DLD1 (cell line): ENCODE data around the gene CHST11.

Experiments
- in situ Hi-C: cut with HindIII; loops from 2 replicates; pipeline ENCODE4 v1.10.0; 2017; ENCODE audit warnings: low sequenced_read_pairs

The CHST11 gene

DNA sequence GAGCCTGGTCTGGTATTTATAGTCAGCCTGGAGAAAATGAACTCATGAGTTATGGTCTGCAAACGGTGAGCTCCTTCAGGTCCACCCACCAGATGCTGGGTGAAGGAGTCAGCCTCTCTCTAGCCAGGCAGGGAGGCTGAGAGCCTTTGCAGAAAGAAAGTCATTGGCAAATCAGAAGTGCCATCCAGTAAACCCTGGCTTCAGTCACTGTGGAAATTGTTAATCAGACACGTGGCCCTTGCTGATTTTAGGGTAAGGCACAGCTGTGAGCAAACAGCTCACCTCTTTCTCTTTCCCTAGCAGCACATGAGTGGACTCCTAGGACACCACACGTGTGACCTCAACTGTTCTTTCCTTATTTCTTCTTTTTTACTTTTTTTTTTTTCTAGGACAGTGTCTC is 44.9 kb downstream of the CHST11 start:
- in situ Hi-C loops, result no loop called here

- in situ Hi-C loops, result no loop called here
These were observed 45.5 kb downstream of the CHST11 start for GRCh38 chr12:104502217-104502616.

- in situ Hi-C loops, result no loop called here
These were observed 45.9 kb downstream of the CHST11 start for GRCh38 chr12:104502638-104503037.

DNA sequence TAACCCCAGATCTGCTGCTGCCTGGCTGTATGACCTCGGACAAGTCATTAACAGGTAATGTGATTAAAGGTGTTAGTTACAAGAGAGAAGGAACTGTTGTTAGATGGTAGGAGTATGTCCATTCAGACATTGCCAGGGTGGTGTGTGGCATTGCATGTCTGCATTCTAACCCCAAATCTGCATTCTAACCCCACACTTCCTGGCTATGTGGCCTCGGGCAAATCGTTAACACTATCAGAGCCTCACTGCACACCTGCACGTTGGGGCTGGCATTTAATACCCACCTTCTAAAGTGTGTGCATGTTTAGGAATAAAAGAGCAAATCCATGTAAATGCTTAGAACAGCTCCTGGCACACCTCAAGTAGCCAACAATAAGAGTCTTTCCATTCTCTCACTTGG is 46.4 kb downstream of the CHST11 start:
- in situ Hi-C loops, result no loop called here

DNA sequence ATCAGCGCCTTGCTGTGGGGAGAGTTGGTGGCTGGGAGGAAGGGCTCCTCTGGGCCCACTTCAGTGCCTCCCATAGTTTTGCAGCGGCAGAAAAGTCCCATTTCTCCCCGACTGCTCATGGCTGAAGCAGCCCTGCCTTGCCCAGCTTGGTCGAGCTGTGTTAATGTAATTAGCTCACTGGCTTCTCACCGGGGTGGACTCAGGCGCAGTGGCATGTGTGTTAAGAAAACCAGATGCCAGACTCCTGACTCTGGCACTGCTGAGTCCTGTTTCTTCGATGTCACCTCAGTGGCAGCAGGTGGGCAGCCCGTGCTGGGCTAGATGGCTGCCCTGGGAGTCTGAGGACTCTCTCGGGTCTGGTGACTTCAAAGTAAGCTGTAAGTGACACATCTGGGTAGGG is 47.4 kb downstream of the CHST11 start:
- in situ Hi-C loops, result no loop called here

DNA sequence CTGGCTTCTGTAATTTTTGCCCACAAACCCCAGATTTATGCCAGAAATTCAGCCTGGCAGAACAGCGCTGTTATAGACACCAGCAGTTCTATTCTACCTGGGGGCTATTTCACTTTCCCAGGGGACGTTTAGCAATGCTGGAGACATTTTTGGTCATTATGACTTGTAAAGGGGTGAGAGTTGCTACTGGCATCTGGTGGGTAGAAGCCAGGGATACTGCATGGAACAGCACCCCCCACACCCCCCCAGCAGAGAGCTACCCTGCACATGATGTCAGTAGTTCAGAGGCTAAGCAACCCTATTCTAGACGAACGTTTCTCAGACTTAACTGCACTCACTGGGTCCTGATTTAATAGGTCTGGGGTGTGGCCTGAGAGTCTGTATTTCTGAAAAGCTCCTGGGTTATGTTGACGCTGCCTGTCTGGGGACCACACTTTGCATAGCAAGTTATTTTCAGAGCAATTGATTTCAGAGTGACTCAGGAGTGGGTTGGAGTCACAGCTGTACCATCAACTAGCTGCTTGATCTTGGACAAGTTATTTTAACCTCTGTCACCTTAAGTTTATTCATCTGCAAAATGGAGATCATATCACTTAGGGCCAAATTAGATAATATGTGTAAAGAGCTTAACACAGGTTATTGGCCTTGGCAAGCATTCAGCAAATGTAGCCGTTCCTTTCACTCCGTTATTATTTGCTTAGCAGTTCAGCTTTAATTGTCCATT is 48.5 kb downstream of the CHST11 start:
- in situ Hi-C loops, result no loop called here

- in situ Hi-C loops, result no loop called here
These were observed 50.1 kb downstream of the CHST11 start for GRCh38 chr12:104506676-104507401.

GRCh38 chr12:104507672-104508071 is 50.9 kb downstream of the CHST11 start:
- in situ Hi-C loops, result no loop called here

DNA sequence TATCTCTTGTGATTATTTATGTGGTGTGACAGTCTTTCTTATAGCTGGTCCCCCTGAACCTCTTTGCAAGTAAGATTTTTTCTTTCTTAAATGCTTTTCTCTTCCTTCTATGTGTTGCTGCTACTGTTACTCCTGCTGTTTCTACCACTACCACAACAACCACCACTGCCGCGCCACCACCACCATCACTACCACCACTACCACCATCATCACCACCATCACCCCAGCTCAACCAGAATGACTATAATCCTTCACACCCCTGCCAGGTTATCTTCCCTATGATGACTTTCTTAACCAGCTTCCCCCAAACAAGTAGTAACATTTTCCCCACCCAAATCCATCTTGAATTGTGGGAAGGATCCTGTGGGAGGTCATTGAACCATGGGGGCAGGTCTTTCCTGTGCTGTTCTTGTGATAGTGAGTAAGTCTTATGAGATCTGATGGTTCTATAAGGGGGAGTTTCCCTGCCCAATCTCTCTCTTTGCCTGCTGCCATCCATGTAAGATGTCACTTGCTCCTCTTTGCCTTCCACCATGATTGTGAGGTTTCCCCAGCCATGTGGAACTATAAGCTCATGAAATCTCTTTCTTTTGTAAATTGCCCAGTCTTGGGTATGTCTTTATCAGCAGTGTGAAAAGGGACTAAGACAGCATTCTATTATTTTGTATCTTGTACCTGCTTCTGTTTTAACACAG is 52.2 kb downstream of the CHST11 start:
- in situ Hi-C loops, result no loop called here

GRCh38 chr12:104510145-104510872 is 53.6 kb downstream of the CHST11 start:
- in situ Hi-C loops, result no loop called here

DNA sequence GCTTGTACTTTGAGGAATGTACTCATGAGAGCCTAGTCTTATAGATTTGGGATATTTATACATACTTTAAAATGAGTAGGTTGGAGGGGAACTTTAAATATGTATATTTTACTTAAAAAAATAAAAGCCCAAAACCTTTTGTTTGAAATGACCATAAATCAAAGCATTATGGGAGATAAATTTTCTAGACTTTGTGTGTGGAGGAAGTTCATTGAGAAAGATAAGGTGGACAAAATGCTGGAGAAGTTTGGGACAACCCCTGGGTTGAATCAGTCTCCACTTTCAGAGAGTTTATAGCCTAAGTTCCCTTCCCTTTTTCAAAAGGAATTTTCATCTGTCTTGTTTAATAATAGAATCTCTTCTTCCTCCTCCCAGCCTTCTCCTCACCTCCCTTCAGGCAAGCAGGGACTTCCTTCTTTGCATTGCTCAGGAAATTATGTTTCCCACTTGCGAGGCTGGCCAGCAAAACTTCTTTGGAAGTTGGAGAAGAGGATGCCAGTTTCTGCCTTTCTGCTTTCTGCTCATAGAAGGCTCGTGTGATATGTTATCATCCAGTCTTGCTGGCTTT is 54.2 kb downstream of the CHST11 start:
- in situ Hi-C loops, result no loop called here

DNA sequence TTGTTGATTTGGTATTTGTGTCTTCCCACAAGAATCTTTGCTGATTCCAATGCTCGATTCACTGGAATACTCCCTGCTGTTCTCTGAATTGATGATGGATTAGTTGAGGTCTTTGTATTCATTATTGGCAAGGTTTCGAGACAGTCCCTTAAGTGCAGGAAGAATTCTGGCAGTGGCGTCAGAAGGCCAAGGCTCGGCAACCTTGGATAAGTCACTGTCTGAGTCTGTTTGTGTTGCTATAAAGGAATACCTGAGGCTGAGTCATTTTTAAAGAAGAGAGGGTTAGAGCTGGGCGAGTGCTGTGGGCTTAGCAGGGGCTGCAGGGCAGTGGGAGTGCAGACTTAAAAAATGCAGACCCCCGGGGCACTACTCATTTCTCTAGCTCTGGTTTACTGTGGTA is 56.9 kb downstream of the CHST11 start:
- in situ Hi-C loops, result no loop called here

GRCh38 chr12:104514092-104514810 is 57.5 kb downstream of the CHST11 start:
- in situ Hi-C loops, result no loop called here

DNA sequence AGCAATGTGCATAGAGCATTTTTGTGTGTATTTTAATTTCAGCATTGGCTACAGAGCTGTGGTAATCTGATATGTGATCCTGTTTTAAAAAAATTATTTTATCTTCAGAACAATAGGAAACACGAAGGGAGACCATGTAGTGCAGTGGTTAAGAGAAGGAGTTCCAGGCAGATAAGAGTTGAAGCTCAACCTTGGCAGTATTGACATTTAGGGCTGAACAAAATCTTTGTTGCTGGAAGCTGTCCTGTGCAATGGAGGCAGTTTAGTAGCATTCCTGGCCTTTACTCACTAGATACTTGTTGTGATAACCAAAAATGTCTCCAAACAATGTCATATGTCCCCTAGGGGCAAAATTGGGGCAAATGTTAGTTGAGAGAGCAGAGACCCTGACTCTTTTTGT is 59.2 kb downstream of the CHST11 start:
- in situ Hi-C loops, result no loop called here

- in situ Hi-C loops, result no loop called here
These were observed 60.1 kb downstream of the CHST11 start for GRCh38 chr12:104516821-104517220.

- in situ Hi-C loops, result no loop called here
These were observed 61.1 kb downstream of the CHST11 start for GRCh38 chr12:104517880-104518279.

GRCh38 chr12:104519190-104520019 is 62.7 kb downstream of the CHST11 start:
- in situ Hi-C loops, result no loop called here

DNA sequence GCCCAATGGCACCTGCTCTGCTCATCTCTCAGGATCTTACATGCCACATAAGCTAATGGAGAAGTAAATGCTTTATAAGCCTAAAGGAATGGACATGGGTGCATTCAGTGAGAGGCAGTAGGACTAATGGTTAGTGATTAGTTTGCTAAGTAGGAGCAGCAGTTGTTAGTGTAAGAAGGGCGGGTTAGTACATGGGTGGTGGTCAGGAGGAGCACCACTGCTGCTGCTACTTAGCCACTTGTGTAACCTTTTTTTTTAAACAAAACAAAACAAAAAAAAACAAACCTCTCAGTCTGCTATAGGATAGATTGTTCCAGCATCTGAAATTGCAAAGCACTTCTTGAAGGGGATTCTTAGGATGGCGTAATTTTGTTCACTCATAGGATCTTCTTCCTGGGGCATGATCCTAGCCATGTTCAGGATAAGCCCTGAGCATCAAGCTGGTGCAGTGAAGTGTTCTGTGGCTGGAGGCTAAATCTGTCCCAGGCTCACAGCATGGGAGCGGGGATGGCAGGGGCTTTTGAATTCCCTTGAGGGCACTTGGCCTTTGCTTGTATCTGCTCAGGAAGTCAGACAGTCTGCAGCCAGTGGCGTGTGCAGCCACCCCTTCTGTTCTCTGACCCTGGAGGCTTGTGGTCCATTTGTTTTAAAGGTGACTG is 63.6 kb downstream of the CHST11 start:
- in situ Hi-C loops, result no loop called here

DNA sequence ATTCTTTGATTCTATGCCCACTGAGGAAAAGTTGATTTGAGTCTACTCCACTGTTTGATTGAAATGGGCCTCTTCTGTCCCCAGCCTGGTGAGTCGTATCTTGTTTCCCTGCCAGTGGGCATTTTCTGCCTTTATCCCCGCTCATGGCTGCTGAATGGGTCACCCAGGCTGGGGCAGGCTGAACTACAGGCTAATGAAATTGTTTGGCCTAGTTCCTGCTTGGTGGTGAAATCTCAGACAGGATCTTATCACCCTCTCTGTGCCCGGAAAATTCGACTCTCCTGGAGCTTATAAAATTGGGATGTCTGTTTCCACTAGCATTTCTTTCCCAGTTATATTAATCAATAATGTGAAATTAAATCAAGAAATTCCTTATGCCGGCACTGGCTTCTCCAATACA is 65.0 kb downstream of the CHST11 start:
- in situ Hi-C loops, result no loop called here
